Vagina (tissue), 2 donors: ENCODE data around the gene HSPA2. TPM values are rescaled to one million over a fixed set of nuclear protein-coding genes. Genes with fewer than 3 reads are reported as not detected.

Experiments used
- DNase-seq, 2 donors: peaks; one replicate each; pipeline ENCODE4 v3.0.0-alpha.2; 2017; ENCODE audit errors: extremely low spot score in 2 of 2
- H3K27ac ChIP-seq: fragments of 200-600 bp; sonication (generic); one replicate; pipeline ENCODE4 v1.5.1; 2019
- H3K27me3 ChIP-seq: fragments of 200-600 bp; sonication (generic); one replicate; pipeline ENCODE4 v1.5.1; 2019
- H3K36me3 ChIP-seq, 2 donors: fragments of 200-600 bp; sonication (generic); one replicate each; pipeline ENCODE4 v1.5.1; 2017 to 2019
- H3K4me1 ChIP-seq: fragments of 200-600 bp; sonication (generic); one replicate; pipeline ENCODE4 v1.5.1; 2019
- H3K4me3 ChIP-seq, 2 donors: fragments of 200-600 bp; sonication (generic); 1 replicate in 1 of 2; 2 replicates in 1 of 2; pipeline ENCODE4 v1.5.1; 2016 to 2019
- H3K9me3 ChIP-seq: fragments of 200-600 bp; sonication (generic); one replicate; pipeline ENCODE4 v1.5.1; 2019
- CTCF ChIP-seq, 3 experiments: fragments of 450-650 bp in 2 of 3; fragments of 200-600 bp in 1 of 3; sonication (generic) in 1 of 3; IDR thresholded peaks; one replicate each; pipeline ENCODE4 v1.5.1; 2017 to 2019; ENCODE audit warnings: antibody characterized with exemption in 3 of 3, mild to moderate bottlenecking in 2 of 3, moderate library complexity in 2 of 3
- POLR2A ChIP-seq, 2 donors: fragments of 450-650 bp; IDR thresholded peaks; one replicate each; pipeline ENCODE4 v1.6.1; 2017; ENCODE audit warnings: antibody characterized with exemption in 2 of 2, mild to moderate bottlenecking in 2 of 2, moderate library complexity in 2 of 2
- POLR2AphosphoS5 ChIP-seq, 2 donors: sonication (generic); formaldehyde crosslinking; IDR thresholded peaks; one replicate each; pipeline ENCODE4 v1.9.0; 2017; ENCODE audit warnings: antibody characterized with exemption in 2 of 2, mild to moderate bottlenecking in 2 of 2, low read depth in 1 of 2; ENCODE audit not compliant: insufficient read depth in 1 of 2
- intact Hi-C: fragments of 100-400 bp; cut with DNase I; formaldehyde crosslinking; loops from one replicate; pipeline ENCODE4 v1.15.1; 2023
- total RNA-seq: library from RNA; depleted of rRNA; stranded (reverse); fragments of >200 nt; gene quantifications from one replicate; pipeline ENCODE4 v1.2.3, GENCODE V29; 2016

The HSPA2 gene
- total RNA-seq, 1 donor from 2014 or later = 47.4 TPM

GRCh38 chr14:64544607-64545312, 4.2 kb downstream of the HSPA2 start:
- Histone ChIP-seq H3K4me3 (no peak overlapping the region), H3K27me3 (no peaks in the 10 kb centered on the region), H3K9me3 (no peaks in the 10 kb centered on the region), H3K36me3 (no peaks in the 10 kb centered on the region), H3K4me1 (peaks cover 17% of the 10 kb centered on the region), H3K27ac (no peak overlapping the region)
- DNase-seq = no peak
- TF ChIP-seq CTCF (IDR thresholded peaks at IDR 0.05) (no peak), POLR2AphosphoS5 (IDR thresholded peaks at IDR 0.05; ENCODE audit: insufficient read depth in 1 of 2, low read depth in 1 of 2) (no peak), POLR2A (IDR thresholded peaks at IDR 0.05) (no peak)
- intact Hi-C loops = no loop called here

GRCh38 chr14:64549016-64549415, 8.5 kb downstream of the HSPA2 start:
- intact Hi-C loops = no loop called here
- DNase-seq = no peak
- no peaks in the 10 kb centered on the region for H3K9me3 ChIP-seq
- H3K36me3 ChIP-seq = no peaks in the 10 kb centered on the region
- peaks cover 16% of the 10 kb centered on the region for H3K4me1 ChIP-seq
- TF ChIP-seq CTCF (IDR thresholded peaks at IDR 0.05) (no peak), POLR2AphosphoS5 (IDR thresholded peaks at IDR 0.05; ENCODE audit: insufficient read depth in 1 of 2, low read depth in 1 of 2) (no peak), POLR2A (IDR thresholded peaks at IDR 0.05) (no peak)
- no peak overlapping the region for H3K27ac ChIP-seq
- no peak overlapping the region for H3K4me3 ChIP-seq
- no peaks in the 10 kb centered on the region for H3K27me3 ChIP-seq

- Histone ChIP-seq H3K36me3 (no peaks in the 10 kb centered on the region), H3K27ac (peak within 1 kb of the TSS; percentile 4), H3K27me3 (no peaks in the 10 kb centered on the region), H3K4me3 (peak within 1 kb of the TSS; percentile 34 to 44), H3K9me3 (no peaks in the 10 kb centered on the region), H3K4me1 (peaks cover 16% of the 10 kb centered on the region)
- TF ChIP-seq CTCF (IDR thresholded peaks at IDR 0.05) (no peak), POLR2AphosphoS5 (IDR thresholded peaks at IDR 0.05; ENCODE audit: insufficient read depth in 1 of 2, low read depth in 1 of 2) (no peak), POLR2A (IDR thresholded peaks at IDR 0.05) (no peak)
- intact Hi-C loops = no loop called here
- DNase-seq = no peak
Observed at GRCh38 chr14:64549791-64550620, 9.5 kb downstream of the HSPA2 start, which contains the start of gene PPP1R36. TSS of gene PPP1R36 (plus strand) at chr14:64549961. CDS start at chr14:64549998, 37 bp downstream.

- TF ChIP-seq POLR2AphosphoS5 (IDR thresholded peaks at IDR 0.05; ENCODE audit: insufficient read depth in 1 of 2, low read depth in 1 of 2) (no peak), CTCF (IDR thresholded peaks at IDR 0.05) (no peak), POLR2A (IDR thresholded peaks at IDR 0.05) (no peak)
- H3K4me3 ChIP-seq = no peak overlapping the region
- peak overlapping the region; percentile 4 for H3K27ac ChIP-seq
Observed at GRCh38 chr14:64550621-64551333, 10.2 kb downstream of the HSPA2 start.

More at GRCh38 chr14:64550621-64551333, 10.2 kb downstream of the HSPA2 start:
- Histone ChIP-seq H3K27me3 (no peaks in the 10 kb centered on the region), H3K36me3 (no peaks in the 10 kb centered on the region), H3K9me3 (no peaks in the 10 kb centered on the region), H3K4me1 (peaks cover 16% of the 10 kb centered on the region)
- no peak for DNase-seq
- intact Hi-C loops = no loop called here
